CD4-positive, alpha-beta T cell (primary cell): ENCODE results near the gene IQCE. TPM values are rescaled to one million over a fixed set of nuclear protein-coding genes. Genes with fewer than 3 reads are reported as not detected.

ENCODE experiments used
- ATAC-seq: fragments of 200-7000 bp; cut with Tn5 transposase; one replicate; pipeline ENCODE4 v1.10.0; 2022; ENCODE audit warnings: mild to moderate bottlenecking; ENCODE audit not compliant: poor library complexity
- CTCF ChIA-PET: fragments of 350-600 bp; sonication (Branson Sonifier 250); formaldehyde crosslinking; loops from one replicate; lab custom pipeline; 2021; ENCODE audit warnings: antibody characterized with exemption, inconsistent platforms; lab: Charles Lee
- POLR2A ChIA-PET: fragments of 350-600 bp; sonication (Branson Sonifier 250); formaldehyde crosslinking; loops from one replicate; lab custom pipeline; 2021; ENCODE audit warnings: antibody characterized with exemption, inconsistent platforms; lab: Charles Lee
- DNase-seq, 14 experiments: peaks; one replicate each; pipeline ENCODE4 v3.0.0-alpha.2; 2013 to 2020; ENCODE audit warnings: mixed read lengths in 2 of 14
- H3K27ac ChIP-seq, 2 donors: one replicate each; pipeline versions ENCODE4 v1.5.1 to v1.7.0; 2013; ENCODE audit warnings: low read length in 2 of 2, low read depth in 1 of 2, mild to moderate bottlenecking in 1 of 2
- H3K27me3 ChIP-seq, 2 experiments: 1 replicate in 1 of 2; 2 replicates in 1 of 2; pipeline versions ENCODE4 v1.6.1 to v1.7.0; 2013; ENCODE audit warnings: low read length in 2 of 2, control low read depth in 1 of 2, mild to moderate bottlenecking in 1 of 2, moderate library complexity in 1 of 2; ENCODE audit not compliant: insufficient read depth in 2 of 2, control insufficient read depth in 1 of 2
- H3K36me3 ChIP-seq: one replicate; pipeline ENCODE4 v1.6.1; 2013; ENCODE audit warnings: low read length, control low read depth; ENCODE audit not compliant: insufficient read depth
- H3K4me1 ChIP-seq: one replicate; pipeline ENCODE4 v1.6.1; 2013; ENCODE audit warnings: low read length, control low read depth; ENCODE audit not compliant: insufficient read depth
- H3K4me3 ChIP-seq: one replicate; pipeline ENCODE4 v1.5.1; 2013; ENCODE audit warnings: mild to moderate bottlenecking, low read length, moderate library complexity
- H3K9me3 ChIP-seq, 2 experiments: 1 replicate in 1 of 2; 2 replicates in 1 of 2; pipeline versions ENCODE4 v1.6.1 to v1.7.0; 2013; ENCODE audit warnings: low read length in 2 of 2, mild to moderate bottlenecking in 2 of 2, control low read depth in 1 of 2, moderate library complexity in 1 of 2; ENCODE audit not compliant: control insufficient read depth in 1 of 2, insufficient read depth in 1 of 2
- H3K27ac Mint-ChIP-seq: one replicate; pipeline ENCODE4 v1.8.0; 2020; ENCODE audit warnings: mixed read lengths
- H3K27me3 Mint-ChIP-seq: one replicate; pipeline ENCODE4 v1.8.0; 2021; ENCODE audit warnings: mixed read lengths
- H3K36me3 Mint-ChIP-seq: one replicate; pipeline ENCODE4 v1.8.0; 2021; ENCODE audit warnings: low read depth, mixed read lengths
- H3K4me1 Mint-ChIP-seq: one replicate; pipeline ENCODE4 v1.8.0; 2021; ENCODE audit warnings: low read depth, mixed read lengths
- H3K4me3 Mint-ChIP-seq: one replicate; pipeline ENCODE4 v1.8.0; 2020; ENCODE audit warnings: mild to moderate bottlenecking, mixed read lengths
- H3K9me3 Mint-ChIP-seq: one replicate; pipeline ENCODE4 v1.8.0; 2020; ENCODE audit warnings: mixed read lengths
- intact Hi-C, 2 experiments: fragments of 100-400 bp; cut with DNase I in 1 of 2; cut with micrococcal nuclease in 1 of 2; formaldehyde crosslinking; loops; one replicate each; pipeline versions ENCODE4 v1.15.1 to v1.9.0; 2023 to 2025; cut with DNase I, micrococcal nuclease
- total RNA-seq, 174 experiments: library from RNA in 2 of 174; stranded (reverse) in 2 of 174; gene quantifications; one replicate each; pipeline ENCODE4 v1.2.3 and lab custom pipeline; 2021 to 2026
- TF ChIP-seq, protein P1 (sequence below): fragments of 200-600 bp; IDR thresholded peaks from one replicate; pipeline ENCODE4 v1.8.0; 2022; ENCODE audit warnings: antibody characterized with exemption, mild to moderate bottlenecking

IQCE gene
- total RNA-seq, 2 experiments from 2014 or later = 4.3 to 5.6 TPM

DNA sequence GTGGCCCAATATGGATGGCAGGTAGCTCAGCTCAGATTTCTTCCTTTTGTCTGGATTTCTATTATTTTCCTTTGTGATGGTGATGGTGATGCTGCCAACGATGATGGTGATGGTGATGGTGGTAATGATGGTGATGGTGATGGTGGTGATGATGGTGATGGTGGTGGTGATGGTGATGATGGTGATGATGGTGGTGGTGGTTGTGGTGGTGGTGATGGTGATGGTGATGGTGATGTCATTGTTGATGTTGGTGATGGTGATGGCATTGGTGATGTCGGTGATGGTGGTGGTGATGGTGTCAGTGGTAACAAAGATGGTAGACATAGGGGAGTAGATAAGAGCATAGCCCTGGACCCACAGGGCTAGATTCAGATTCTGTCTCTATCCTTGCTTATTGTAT lies 98.4 kb downstream of the IQCE start:
- no peak overlapping the region for H3K27ac ChIP-seq
- H3K9me3 ChIP-seq = no peaks in the 10 kb centered on the region
- no peak for ATAC-seq
- no peaks in the 10 kb centered on the region for H3K4me1 ChIP-seq
- no peaks in the 10 kb centered on the region for H3K4me1 Mint-ChIP-seq
- peaks cover 6% of the 10 kb centered on the region for H3K36me3 Mint-ChIP-seq
- CTCF ChIA-PET = interaction anchor here (0.9 kb wide), 1 partner anchor 13 kb away, joined by 4 read pairs; no protein-coding TSS in a partner anchor
- no peak for DNase-seq
- TF ChIP-seq, protein P1, sequence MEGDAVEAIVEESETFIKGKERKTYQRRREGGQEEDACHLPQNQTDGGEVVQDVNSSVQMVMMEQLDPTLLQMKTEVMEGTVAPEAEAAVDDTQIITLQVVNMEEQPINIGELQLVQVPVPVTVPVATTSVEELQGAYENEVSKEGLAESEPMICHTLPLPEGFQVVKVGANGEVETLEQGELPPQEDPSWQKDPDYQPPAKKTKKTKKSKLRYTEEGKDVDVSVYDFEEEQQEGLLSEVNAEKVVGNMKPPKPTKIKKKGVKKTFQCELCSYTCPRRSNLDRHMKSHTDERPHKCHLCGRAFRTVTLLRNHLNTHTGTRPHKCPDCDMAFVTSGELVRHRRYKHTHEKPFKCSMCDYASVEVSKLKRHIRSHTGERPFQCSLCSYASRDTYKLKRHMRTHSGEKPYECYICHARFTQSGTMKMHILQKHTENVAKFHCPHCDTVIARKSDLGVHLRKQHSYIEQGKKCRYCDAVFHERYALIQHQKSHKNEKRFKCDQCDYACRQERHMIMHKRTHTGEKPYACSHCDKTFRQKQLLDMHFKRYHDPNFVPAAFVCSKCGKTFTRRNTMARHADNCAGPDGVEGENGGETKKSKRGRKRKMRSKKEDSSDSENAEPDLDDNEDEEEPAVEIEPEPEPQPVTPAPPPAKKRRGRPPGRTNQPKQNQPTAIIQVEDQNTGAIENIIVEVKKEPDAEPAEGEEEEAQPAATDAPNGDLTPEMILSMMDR = no peak
- H3K4me3 Mint-ChIP-seq = no peak overlapping the region
- intact Hi-C loops = loop anchor here in 1 of 2 experiments (5.0 kb wide), 1 partner anchor 45 kb away; no protein-coding TSS in a partner anchor
- H3K27ac Mint-ChIP-seq = no peak overlapping the region
- no peaks in the 10 kb centered on the region for H3K27me3 Mint-ChIP-seq
- no peaks in the 10 kb centered on the region for H3K27me3 ChIP-seq
- no peaks in the 10 kb centered on the region for H3K9me3 Mint-ChIP-seq
- POLR2A ChIA-PET = no interaction called here
- H3K36me3 ChIP-seq = no peaks in the 10 kb centered on the region
- no peak overlapping the region for H3K4me3 ChIP-seq

DNA sequence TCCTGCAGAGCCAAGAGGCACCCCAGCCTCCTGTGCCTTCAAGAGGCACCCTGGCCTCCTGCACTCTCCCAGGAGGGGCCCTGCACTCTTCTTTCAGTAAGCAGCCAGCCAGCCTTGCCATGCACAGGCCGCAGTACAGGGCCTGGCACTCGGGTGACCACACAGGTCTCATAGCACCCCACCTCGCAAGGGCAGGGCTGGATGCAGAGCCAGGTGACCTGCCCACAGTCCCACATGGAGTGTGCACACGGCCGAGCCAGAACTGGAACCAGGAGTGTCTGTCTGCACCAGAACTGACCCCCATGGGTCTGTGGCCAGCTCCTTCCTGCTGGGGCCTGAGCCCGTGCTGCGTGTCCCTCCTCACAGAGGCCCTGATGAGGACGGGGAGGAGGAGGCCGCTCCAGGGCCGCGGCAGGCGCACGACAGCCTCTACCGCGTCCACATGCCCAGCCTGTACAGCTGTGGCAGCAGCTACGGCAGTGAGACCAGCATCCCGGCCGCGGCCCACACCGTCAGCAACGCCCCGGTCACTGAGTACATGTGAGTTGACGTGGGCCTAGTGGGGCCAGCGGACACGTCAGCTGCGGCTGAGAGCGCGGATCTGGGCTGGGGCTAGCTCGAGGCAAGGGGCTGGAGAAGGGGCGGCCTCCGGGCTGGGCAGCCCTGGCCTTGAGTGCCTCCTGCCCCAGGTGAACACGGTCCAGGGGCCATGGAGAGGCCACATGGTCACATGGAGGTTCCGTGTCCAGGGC lies 99.3 kb downstream of the IQCE start:
- intact Hi-C loops = loop anchor here in 1 of 2 experiments (5.0 kb wide), 1 partner anchor 46 kb away; no protein-coding TSS in a partner anchor
- POLR2A ChIA-PET = no interaction called here
- CTCF ChIA-PET = no interaction called here

DNA sequence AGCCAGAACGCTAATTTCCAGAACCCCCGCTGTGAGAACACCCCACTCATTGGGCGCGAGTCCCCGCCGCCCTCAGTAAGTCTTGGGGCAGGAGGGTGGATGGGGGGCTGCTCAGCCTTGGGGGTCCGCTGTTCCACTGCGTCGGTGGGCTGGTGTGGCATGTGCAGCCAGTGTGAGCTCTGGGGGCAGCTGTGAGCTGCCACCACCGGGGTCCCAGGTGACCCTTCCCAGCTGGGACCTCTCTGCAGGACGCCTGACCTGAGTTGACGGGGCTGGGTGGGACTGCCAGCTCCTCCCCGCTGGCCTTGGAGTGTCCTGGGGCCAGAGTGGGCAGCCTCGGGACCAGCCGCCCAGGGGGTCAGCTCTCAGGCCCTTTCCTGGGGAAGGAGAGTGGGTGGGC lies 100.2 kb downstream of the IQCE start:
- no peaks in the 10 kb centered on the region for H3K36me3 ChIP-seq

More for the DNA sequence above, 99.3 kb downstream of the IQCE start:
- H3K27me3 Mint-ChIP-seq = no peaks in the 10 kb centered on the region
- no peaks in the 10 kb centered on the region for H3K4me1 Mint-ChIP-seq
- H3K9me3 ChIP-seq = no peaks in the 10 kb centered on the region
- H3K4me1 ChIP-seq = no peaks in the 10 kb centered on the region
- no peak for DNase-seq
- H3K27ac Mint-ChIP-seq = no peak overlapping the region
- H3K4me3 Mint-ChIP-seq = no peak overlapping the region
- ATAC-seq = no peak
- TF ChIP-seq, protein P1 = no peak
- H3K27me3 ChIP-seq = no peaks in the 10 kb centered on the region
- H3K36me3 Mint-ChIP-seq = peaks cover 6% of the 10 kb centered on the region
- no peaks in the 10 kb centered on the region for H3K9me3 Mint-ChIP-seq
- no peak overlapping the region for H3K27ac ChIP-seq
- no peak overlapping the region for H3K4me3 ChIP-seq
- no peaks in the 10 kb centered on the region for H3K36me3 ChIP-seq

More for the DNA sequence above, 100.2 kb downstream of the IQCE start:
- Histone ChIP-seq H3K27me3 (no peaks in the 10 kb centered on the region), H3K4me1 (no peaks in the 10 kb centered on the region), H3K4me3 (no peak overlapping the region), H3K27ac (no peak overlapping the region), H3K9me3 (no peaks in the 10 kb centered on the region)
- H3K27ac Mint-ChIP-seq = no peak overlapping the region
- ChIA-PET POLR2A (no interaction called here), CTCF (no interaction called here)
- intact Hi-C loops = loop anchor here in 1 of 2 experiments (5.0 kb wide), 1 partner anchor 47 kb away; no protein-coding TSS in a partner anchor
- H3K4me1 Mint-ChIP-seq = no peaks in the 10 kb centered on the region
- TF ChIP-seq, protein P1 = no peak
- DNase-seq (no peak), ATAC-seq (no peak)
- no peaks in the 10 kb centered on the region for H3K9me3 Mint-ChIP-seq
- no peaks in the 10 kb centered on the region for H3K27me3 Mint-ChIP-seq
- no peak overlapping the region for H3K4me3 Mint-ChIP-seq
- peaks cover 6% of the 10 kb centered on the region for H3K36me3 Mint-ChIP-seq
